Neuron (in vitro differentiated cells): ENCODE measurements around the gene CAND2.
"Not testable (repeated sequence)": the region's sequence is repeated elsewhere in the genome, so short reads cannot be mapped to it uniquely, and the experiment has no call there.

Experiments
- H2AFZ ChIP-seq: one replicate; pipeline ENCODE4 v1.6.1; 2013; ENCODE audit warnings: low read depth, mild to moderate bottlenecking, inconsistent platforms, low read length, moderate library complexity
- H3K27me3 ChIP-seq: one replicate; pipeline ENCODE4 v1.6.1; 2013; ENCODE audit warnings: low read length; ENCODE audit not compliant: insufficient read depth
- H3K36me3 ChIP-seq: one replicate; pipeline ENCODE4 v1.6.1; 2013; ENCODE audit warnings: low read length; ENCODE audit not compliant: insufficient read depth
- H3K4me1 ChIP-seq: one replicate; pipeline ENCODE4 v1.6.1; 2013; ENCODE audit warnings: low read length; ENCODE audit not compliant: insufficient read depth
- H3K4me3 ChIP-seq: 2 replicates; pipeline ENCODE4 v1.5.1; 2013; ENCODE audit warnings: mild to moderate bottlenecking, low read length, moderate library complexity
- H3K9me3 ChIP-seq: one replicate; pipeline ENCODE4 v1.6.1; 2013; ENCODE audit warnings: low read length

CAND2 gene

GRCh38 chr3:12842469-12842868 is 46.0 kb downstream of the CAND2 start:
- Histone ChIP-seq H3K4me1 (peaks cover 22% of the 10 kb centered on the region), H3K36me3 (peaks cover 26% of the 10 kb centered on the region), H2AFZ (no peak overlapping the region), H3K9me3 (no peaks in the 10 kb centered on the region), H3K4me3 (no peak overlapping the region), H3K27me3 (peaks cover 4% of the 10 kb centered on the region)

DNA sequence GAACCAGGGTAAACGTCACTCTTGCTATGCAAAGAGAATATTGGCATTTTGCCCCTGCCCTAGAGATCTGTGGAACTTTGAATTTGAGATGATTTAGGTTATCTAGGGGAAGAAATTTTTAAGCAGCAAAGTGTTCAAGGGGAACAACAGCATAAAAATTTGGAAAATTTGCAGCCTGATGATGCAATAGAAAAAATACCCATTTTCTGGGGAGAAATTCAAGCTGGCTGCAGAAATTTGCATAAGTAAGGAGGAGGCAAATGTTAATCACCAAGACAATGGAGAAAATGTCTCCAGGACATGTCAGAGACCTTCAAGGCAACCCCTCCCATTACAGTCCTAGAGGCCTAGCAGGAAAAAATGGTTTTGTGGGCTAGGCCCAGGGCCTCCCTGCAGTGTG is 49.3 kb downstream of the CAND2 start:
- Histone ChIP-seq H3K36me3 (no peaks in the 10 kb centered on the region), H3K4me3 (no peak overlapping the region), H3K27me3 (peaks cover 4% of the 10 kb centered on the region), H2AFZ (no peak overlapping the region), H3K9me3 (peaks cover under 1% of the 10 kb centered on the region), H3K4me1 (no peaks in the 10 kb centered on the region)

DNA sequence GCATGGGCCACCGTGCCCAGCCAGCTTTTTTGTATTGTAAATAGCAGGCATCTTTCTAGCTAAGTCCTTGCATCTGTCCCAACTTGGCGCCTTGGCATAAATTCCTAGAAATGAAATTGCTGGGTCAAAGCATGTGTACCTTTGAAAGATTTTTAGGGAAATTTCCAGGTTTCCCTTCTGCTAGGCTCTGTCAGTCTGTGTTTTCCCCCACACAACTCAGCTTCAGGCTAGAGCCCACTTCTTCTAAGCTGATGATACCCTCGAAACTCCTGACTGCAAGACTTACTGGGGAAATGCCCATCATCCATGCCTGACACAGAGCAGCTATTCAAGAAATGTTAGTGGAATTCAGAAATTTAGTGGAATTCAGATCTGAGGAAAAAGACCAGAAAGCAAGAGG is 55.7 kb downstream of the CAND2 start:
- Histone ChIP-seq H3K4me3 (no peak overlapping the region), H3K27me3 (peaks cover 9% of the 10 kb centered on the region), H3K4me1 (no peaks in the 10 kb centered on the region), H2AFZ (no peak overlapping the region), H3K9me3 (peaks cover 3% of the 10 kb centered on the region), H3K36me3 (no peaks in the 10 kb centered on the region)

GRCh38 chr3:12853847-12854246 is 57.4 kb downstream of the CAND2 start:
- H3K27me3 ChIP-seq, H3K9me3 ChIP-seq, H3K36me3 ChIP-seq, H3K4me3 ChIP-seq, H3K4me1 ChIP-seq, H2AFZ ChIP-seq: not testable (repeated sequence)

DNA sequence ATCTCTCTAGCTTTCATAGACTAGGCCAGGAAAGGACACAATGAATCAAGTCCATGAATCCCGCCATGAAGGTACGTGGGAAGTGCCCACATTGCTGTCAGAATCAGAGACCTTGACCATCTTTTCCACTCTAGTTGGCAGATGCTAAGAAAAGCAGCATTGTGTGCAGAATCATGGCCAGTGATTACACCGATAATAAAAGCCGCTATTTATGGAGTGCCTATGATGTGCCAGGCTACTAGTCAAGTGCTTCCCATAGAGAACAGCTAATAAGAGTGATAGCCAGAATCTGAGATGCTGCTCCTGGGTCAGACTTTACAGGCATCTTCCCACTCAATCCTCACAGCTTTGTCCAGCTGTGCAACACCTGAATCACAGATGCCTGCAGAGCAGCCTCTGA is 58.1 kb downstream of the CAND2 start:
- Histone ChIP-seq H2AFZ (no peak overlapping the region), H3K4me1 (no peaks in the 10 kb centered on the region), H3K4me3 (no peak overlapping the region), H3K27me3 (peaks cover 10% of the 10 kb centered on the region), H3K9me3 (peaks cover 3% of the 10 kb centered on the region), H3K36me3 (no peaks in the 10 kb centered on the region)

DNA sequence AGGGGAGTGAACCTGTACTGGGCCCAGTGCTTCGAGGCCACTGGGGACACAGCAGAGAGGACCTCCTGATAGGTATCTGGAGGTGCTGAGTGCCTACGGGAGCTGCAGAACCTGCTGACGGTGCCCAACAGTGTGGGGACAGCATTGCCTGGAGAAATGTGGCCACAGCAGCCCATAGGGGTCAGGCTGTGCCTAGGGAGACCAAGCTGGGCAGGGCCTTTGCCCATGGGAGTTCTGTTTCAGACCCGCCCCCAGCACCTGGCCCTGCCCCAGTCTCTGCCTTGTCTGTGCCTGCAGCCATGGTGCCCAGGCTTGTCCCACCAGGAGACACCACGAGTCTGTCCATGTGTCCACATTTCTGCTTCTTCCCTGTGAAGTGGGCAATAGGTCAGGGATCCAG is 60.1 kb downstream of the CAND2 start:
- Histone ChIP-seq H3K27me3 (peaks cover 21% of the 10 kb centered on the region), H3K4me1 (no peaks in the 10 kb centered on the region), H3K36me3 (no peaks in the 10 kb centered on the region), H3K4me3 (no peak overlapping the region), H3K9me3 (no peaks in the 10 kb centered on the region), H2AFZ (no peak overlapping the region)

- no peak overlapping the region for H3K4me3 ChIP-seq
- no peak overlapping the region for H2AFZ ChIP-seq
- no peaks in the 10 kb centered on the region for H3K9me3 ChIP-seq
- H3K36me3 ChIP-seq: no peaks in the 10 kb centered on the region
- H3K4me1 ChIP-seq: no peaks in the 10 kb centered on the region
- H3K27me3 ChIP-seq: peaks cover 24% of the 10 kb centered on the region
These were observed 63.4 kb downstream of the CAND2 start for GRCh38 chr3:12859840-12860239.

GRCh38 chr3:12861611-12862010 is 65.1 kb downstream of the CAND2 start:
- no peak overlapping the region for H2AFZ ChIP-seq
- no peaks in the 10 kb centered on the region for H3K4me1 ChIP-seq
- no peaks in the 10 kb centered on the region for H3K36me3 ChIP-seq
- H3K27me3 ChIP-seq: peaks cover 21% of the 10 kb centered on the region
- peaks cover 5% of the 10 kb centered on the region for H3K9me3 ChIP-seq
- H3K4me3 ChIP-seq: no peak overlapping the region

GRCh38 chr3:12862387-12862786 is 65.9 kb downstream of the CAND2 start:
- Histone ChIP-seq H2AFZ (no peak overlapping the region), H3K4me3 (no peak overlapping the region), H3K27me3 (peaks cover 21% of the 10 kb centered on the region), H3K4me1 (no peaks in the 10 kb centered on the region), H3K36me3 (no peaks in the 10 kb centered on the region), H3K9me3 (peaks cover 5% of the 10 kb centered on the region)

DNA sequence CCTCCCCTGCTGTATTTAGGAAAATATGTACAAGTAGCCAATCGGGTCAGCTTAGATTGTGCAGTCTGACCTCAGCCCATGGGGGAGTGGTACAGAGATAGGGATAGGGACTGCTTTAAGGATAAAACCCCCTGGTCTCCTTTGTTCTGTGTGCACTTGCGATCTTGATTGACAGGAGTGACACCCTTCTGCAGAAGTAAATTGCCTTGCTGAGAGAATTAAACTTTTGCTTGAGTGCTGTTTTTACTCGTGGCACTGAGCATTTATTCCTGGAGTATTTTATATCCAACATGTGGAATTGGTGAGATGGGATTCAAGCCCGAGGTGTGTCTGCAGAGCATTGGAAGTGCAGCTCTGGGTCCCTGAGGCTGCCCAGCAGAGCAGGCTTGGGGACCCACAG is 68.8 kb downstream of the CAND2 start:
- H3K27me3 ChIP-seq: peaks cover 13% of the 10 kb centered on the region
- H2AFZ ChIP-seq: no peak overlapping the region
- H3K36me3 ChIP-seq: no peaks in the 10 kb centered on the region
- H3K9me3 ChIP-seq: peaks cover 5% of the 10 kb centered on the region
- peaks cover 15% of the 10 kb centered on the region for H3K4me1 ChIP-seq
- H3K4me3 ChIP-seq: no peak overlapping the region

DNA sequence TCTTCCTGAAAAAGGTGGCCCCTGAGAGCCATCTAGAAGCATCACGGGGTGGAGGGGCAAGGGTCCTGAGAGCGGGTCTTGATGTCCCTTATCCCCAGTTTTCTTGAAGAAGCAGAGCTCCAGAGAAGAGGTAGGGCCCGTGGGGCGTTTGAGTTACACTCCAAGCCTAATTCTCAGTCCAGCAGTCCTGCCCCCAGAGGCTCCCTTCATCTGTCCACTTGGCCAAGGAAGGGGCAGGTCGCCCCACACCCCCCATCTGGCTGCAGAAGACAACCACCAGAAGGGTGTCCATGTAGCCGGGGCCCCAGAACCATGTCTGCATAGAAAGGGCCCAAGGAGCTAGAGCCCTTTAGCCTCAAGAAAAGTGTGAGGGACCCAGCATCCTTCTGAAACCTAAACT is 70.4 kb downstream of the CAND2 start:
- no peaks in the 10 kb centered on the region for H3K36me3 ChIP-seq
- peaks cover 12% of the 10 kb centered on the region for H3K27me3 ChIP-seq
- H3K4me1 ChIP-seq: peaks cover 15% of the 10 kb centered on the region
- H3K9me3 ChIP-seq: peaks cover 5% of the 10 kb centered on the region
- no peak overlapping the region for H3K4me3 ChIP-seq
- no peak overlapping the region for H2AFZ ChIP-seq

GRCh38 chr3:12868039-12869034 is 71.9 kb downstream of the CAND2 start:
- peak overlapping the region; percentile 52 for H3K4me3 ChIP-seq
- H2AFZ ChIP-seq: peak overlapping the region; percentile 62
- peaks cover 11% of the 10 kb centered on the region for H3K27me3 ChIP-seq
- H3K36me3 ChIP-seq: no peaks in the 10 kb centered on the region
- H3K9me3 ChIP-seq: peaks cover 5% of the 10 kb centered on the region
- H3K4me1 ChIP-seq: peaks cover 15% of the 10 kb centered on the region

DNA sequence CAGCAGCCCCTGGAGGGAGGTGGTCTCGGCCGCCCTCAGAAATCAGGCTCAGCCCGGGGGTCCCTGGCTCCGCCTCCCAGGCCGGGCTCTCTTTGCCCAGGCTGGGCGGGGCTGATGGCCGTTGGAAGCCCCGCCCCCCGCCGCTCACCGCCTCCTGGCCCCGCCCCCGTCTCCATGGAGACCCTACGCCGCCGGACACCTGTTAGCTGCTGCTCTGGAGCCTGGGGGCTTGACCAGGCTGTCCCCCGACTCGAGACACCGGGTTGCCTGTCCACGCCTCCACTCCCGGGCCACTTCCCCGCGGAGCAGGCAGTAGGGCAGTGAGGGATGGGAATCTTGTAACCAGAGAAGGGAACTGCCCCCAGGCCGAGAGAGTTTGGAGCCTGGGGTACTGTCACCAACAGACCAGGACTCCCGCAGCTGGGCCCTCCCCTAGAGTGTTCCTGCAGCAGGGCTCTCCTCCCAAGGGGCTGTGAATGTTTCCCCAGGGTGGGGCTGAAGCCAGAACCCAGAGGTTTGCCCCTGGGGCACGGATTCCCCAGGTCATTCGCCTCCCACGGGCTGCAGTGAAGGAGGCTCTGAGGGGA is 72.6 kb downstream of the CAND2 start:
- H3K9me3 ChIP-seq: peaks cover 5% of the 10 kb centered on the region
- H3K27me3 ChIP-seq: peaks cover 11% of the 10 kb centered on the region
- H3K36me3 ChIP-seq: no peaks in the 10 kb centered on the region
- peaks cover 15% of the 10 kb centered on the region for H3K4me1 ChIP-seq
- H3K4me3 ChIP-seq: peak overlapping the region; percentile 52
- H2AFZ ChIP-seq: peak overlapping the region; percentile 62
